Epithelial cell of proximal tubule (primary cell): ENCODE data around the gene ENO3. TPM values are rescaled to one million over a fixed set of nuclear protein-coding genes. Genes with fewer than 3 reads are reported as not detected.
A peak's percentile ranks its signal among the peaks of the same experiment; 100 is the strongest.

Source experiments
- DNase-seq: peaks from one replicate; pipeline ENCODE4 v3.0.0-alpha.2; 2011; ENCODE audit warnings: low read depth
- H3K4me3 ChIP-seq: 2 replicates; pipeline ENCODE4 v1.5.1; 2011; ENCODE audit warnings: low read depth, mild to moderate bottlenecking, low read length
- total RNA-seq: library from RNA; depleted of rRNA; stranded (reverse); fragments of >200 nt; gene quantifications from 2 replicates; pipeline ENCODE4 v1.2.3, GENCODE V29; 2015
- TF ChIP-seq, protein P1 (sequence below): conservative IDR thresholded peaks from 2 replicates; pipeline ENCODE4 v1.5.1; 2012; ENCODE audit warnings: low read depth, mild to moderate bottlenecking, low read length

ENO3 gene
- total RNA-seq, 1 donor from 2014 or later = 2.0 TPM

DNA sequence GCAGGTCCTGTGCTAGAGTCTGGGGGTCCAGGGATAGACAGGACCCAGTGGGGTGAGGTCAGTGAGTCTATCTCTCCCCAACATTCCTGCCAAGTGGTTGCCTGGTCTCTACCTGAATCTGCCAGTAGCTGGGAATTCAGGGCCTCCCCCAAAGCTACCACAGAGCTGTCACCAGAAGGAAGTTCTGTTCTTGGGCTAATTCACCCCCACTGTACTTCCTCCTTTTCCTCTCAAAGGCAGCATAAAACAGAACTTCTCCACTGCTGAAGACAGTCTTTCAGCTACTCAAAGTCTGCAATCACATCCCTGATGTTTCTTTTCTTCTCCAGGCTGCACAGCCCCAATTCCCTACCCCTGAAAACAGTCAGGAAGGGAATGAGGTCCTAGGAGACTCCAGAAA, 27.8 kb downstream of the ENO3 start:
- no peak for DNase-seq
- TF ChIP-seq, protein P1, sequence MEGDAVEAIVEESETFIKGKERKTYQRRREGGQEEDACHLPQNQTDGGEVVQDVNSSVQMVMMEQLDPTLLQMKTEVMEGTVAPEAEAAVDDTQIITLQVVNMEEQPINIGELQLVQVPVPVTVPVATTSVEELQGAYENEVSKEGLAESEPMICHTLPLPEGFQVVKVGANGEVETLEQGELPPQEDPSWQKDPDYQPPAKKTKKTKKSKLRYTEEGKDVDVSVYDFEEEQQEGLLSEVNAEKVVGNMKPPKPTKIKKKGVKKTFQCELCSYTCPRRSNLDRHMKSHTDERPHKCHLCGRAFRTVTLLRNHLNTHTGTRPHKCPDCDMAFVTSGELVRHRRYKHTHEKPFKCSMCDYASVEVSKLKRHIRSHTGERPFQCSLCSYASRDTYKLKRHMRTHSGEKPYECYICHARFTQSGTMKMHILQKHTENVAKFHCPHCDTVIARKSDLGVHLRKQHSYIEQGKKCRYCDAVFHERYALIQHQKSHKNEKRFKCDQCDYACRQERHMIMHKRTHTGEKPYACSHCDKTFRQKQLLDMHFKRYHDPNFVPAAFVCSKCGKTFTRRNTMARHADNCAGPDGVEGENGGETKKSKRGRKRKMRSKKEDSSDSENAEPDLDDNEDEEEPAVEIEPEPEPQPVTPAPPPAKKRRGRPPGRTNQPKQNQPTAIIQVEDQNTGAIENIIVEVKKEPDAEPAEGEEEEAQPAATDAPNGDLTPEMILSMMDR = no peak
- H3K4me3 ChIP-seq = no peak overlapping the region

DNA sequence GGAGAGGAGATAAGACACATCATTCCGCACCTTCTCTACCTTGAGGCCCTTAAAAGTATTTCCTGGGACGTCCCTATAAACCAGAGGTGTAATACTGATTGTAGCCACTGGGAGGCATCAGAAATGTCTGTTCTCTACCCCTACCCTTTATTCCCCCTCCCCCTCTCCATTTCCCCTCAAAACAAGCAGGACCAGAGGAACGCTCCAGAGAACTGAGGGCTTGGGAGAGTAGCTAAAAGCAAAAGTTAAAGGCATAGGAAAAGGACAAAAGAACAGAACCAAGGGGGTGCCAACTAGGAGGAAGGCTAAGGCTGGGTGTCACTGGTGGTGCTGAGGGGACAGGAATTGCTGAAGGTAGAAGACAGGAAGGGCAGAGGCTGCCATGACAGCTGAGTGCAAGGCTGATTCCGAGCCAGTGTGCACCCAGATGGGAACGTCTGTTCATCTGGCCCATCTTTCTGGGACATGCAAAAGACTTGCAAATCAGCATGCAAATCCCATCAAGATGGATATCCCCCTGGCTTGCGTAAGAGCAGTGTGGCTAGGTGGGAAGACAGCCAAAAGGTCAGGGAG, 29.8 kb downstream of the ENO3 start:
- no peak overlapping the region for H3K4me3 ChIP-seq
- TF ChIP-seq, protein P1 = peak; percentile 74
- no peak for DNase-seq

DNA sequence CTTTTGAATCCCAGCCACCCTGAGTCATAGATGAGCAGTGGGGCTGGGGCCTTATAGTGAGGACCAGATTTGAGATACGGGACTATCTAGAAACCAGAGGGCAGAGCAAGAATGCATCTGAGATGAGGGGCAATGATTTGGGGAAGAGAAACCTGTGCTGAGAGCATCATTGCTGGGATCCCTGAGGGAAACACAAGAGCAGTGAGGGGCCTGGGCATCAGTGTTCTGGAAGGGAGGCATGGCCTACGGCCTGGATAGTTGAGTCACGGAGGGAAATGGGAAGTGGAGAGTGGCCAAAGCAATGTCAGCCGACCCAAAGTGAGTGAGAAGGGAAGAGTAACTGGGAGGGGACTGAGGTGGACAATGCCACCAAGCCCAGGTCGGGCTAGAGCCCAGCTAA, 31.4 kb downstream of the ENO3 start:
- no peak overlapping the region for H3K4me3 ChIP-seq
- DNase-seq = no peak
- TF ChIP-seq, protein P1 = no peak

DNA sequence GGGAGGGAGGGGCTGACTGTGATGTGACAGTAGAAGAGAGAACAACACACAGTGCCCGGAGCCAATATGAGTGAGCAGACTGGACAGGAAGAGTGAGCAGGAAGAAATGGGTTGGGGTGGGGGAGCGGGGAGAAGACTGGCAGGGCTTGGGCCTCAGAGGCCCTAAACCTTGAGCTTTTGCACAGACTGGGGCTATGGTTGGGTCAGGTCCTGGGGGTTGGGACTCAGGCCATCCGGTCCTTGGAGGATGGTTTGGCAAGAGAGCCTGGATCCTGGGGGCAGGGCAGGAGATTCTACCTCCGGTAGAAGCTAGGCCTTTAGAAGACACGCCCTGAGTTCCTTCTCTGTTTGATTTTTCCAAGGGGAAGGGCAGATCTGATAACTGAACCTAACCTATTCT, 35.5 kb downstream of the ENO3 start:
- DNase-seq = no peak
- TF ChIP-seq, protein P1 = no peak
- peak overlapping the region; percentile 74 for H3K4me3 ChIP-seq

DNA sequence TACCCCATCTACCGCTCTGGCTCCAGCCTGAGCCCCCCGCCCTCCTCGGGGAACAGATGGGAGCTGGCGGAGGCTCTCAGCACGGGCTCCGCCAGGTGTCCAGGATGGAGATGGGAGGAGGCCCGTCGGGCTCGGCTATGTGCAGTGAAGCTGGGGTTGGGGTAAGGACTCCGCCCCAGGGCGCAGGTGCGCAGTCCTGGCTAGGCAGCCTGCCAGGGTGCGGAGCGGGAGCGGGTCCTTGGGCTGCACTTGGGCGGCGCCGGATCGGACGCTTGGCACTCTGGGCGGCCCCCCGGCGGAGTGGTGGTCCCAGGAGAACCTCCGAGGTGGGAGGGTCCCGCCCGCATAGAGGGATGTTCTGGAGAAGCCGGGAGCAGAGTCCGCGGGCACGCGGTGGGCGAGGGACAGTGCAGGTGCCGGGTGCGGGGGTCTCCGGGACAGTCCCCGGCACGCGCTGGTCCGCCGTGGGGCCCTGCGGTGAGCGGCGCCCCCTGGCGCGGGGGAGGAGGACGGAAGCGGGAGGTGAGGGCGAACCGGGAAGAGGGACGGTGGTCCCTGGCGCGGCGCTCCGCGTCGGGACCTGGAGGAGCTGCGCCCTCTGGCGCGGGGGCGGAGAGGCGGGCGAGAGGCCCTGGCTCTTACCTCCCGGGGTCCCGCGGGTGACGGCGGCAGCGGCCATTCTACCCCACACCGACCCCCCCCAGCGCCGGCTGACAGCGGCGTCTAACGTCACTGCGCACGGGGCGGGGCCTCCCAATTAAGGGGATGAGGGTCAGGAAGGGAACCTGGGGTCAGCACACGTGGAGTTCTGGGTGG, 36.2 kb downstream of the ENO3 start, which contains the start of gene CAMTA2:
CAMTA2 (minus strand) TSS at position 725 of the 816 bp plus-strand sequence. CDS start 1,453 bp downstream, outside the sequence.
- TF ChIP-seq, protein P1 = peak; percentile 61
- H3K4me3 ChIP-seq = peak within 1 kb of the TSS; percentile 74
- DNase-seq = no peak

DNA sequence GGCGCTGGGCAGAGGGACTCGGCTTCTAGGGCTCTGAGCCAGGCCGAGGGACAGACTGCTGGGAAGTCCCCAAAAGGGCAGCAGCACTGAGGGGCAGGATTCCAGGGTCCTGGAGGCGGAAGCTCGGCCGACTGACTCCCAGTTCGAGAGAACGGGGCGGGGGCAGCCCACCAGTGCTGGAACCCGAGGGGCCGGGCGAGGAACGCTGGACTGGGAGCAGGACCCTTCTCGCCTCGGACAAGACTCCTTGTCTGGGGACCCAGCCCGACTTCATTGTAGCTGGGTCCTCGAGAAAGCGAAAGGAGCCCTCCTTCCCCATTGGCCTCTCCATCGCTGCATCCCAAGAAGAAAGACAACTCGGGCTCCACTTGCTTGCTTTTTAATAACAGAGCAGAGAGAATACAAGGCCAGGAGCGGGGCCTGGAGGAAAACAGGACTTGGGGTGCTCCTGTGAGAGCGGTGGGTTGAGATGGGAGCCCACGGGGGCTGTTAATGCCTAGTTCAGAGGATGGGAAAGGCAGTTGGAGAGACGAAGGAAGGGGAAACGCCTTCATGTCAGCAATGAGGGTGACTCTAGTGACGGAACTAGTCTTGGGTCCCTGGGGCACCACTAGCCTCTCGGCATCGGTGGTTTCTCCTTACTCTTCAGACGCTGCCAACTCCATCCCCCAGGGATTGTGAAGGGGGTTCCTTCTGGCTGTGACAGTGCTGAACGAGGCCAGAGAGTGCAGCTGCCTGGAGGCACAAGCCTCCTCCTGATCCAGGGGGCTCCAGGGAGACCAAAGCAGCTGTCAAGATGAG, 37.0 kb downstream of the ENO3 start:
- TF ChIP-seq, protein P1 = no peak
- peak overlapping the region; percentile 74 for H3K4me3 ChIP-seq
- no peak for DNase-seq
